CD4-positive, alpha-beta T cell treated with Interleukin-17A for 4 hours (primary cell): ENCODE results near the gene GTPBP2.

Source experiments
- DNase-seq: peaks from one replicate; pipeline ENCODE4 v3.0.0-alpha.2; 2020; ENCODE audit warnings: mixed read lengths

Gene GTPBP2

GRCh38 chr6:43575772-43576551, 53.1 kb downstream of the GTPBP2 start, which contains the start of the genes POLH and XPO5:
POLH (plus strand) TSS chr6:43576185; CDS start chr6:43582320, 6,135 bp downstream.
XPO5 (minus strand) TSS chr6:43576038; CDS start chr6:43575864, 174 bp downstream.
- peak; percentile 96 for DNase-seq

- DNase-seq, result peak; percentile 14
Measured at GRCh38 chr6:43575105-43575771, 53.8 kb downstream of the GTPBP2 start.

- DNase-seq, result no peak
Measured at GRCh38 chr6:43572015-43572414, 57.0 kb downstream of the GTPBP2 start.

GRCh38 chr6:43570876-43571441, 58.1 kb downstream of the GTPBP2 start:
- DNase-seq, result no peak
